GM12801 (cell line): ENCODE measurements around the gene EFCAB5.

Experiments
- CTCF ChIP-seq: IDR thresholded peaks from one replicate; pipeline ENCODE4 v1.5.1; 2011; ENCODE audit warnings: control low read depth; ENCODE audit not compliant: insufficient read length; ENCODE audit errors: extremely low read depth

The EFCAB5 gene

GRCh38 chr17:30041551-30041950 is 100.1 kb downstream of the EFCAB5 start:
- TF ChIP-seq CTCF, result no peak

GRCh38 chr17:30062372-30062771 is 120.9 kb downstream of the EFCAB5 start:
- no peak for TF ChIP-seq CTCF

- no peak for TF ChIP-seq CTCF
Measured at GRCh38 chr17:30064738-30065137, 123.3 kb downstream of the EFCAB5 start.

GRCh38 chr17:30068465-30068864 is 127.0 kb downstream of the EFCAB5 start:
- TF ChIP-seq CTCF, result no peak

GRCh38 chr17:30074254-30074653 is 132.8 kb downstream of the EFCAB5 start:
- TF ChIP-seq CTCF, result no peak

- TF ChIP-seq CTCF, result no peak
Measured at GRCh38 chr17:30074730-30075129, 133.3 kb downstream of the EFCAB5 start.

GRCh38 chr17:30082773-30083172 is 141.3 kb downstream of the EFCAB5 start:
- TF ChIP-seq CTCF, result no peak

GRCh38 chr17:30084788-30085187 is 143.4 kb downstream of the EFCAB5 start:
- no peak for TF ChIP-seq CTCF
